GM23338 (cell line): ENCODE measurements around the gene JMJD1C. TPM values are rescaled to one million over a fixed set of nuclear protein-coding genes. Genes with fewer than 3 reads are reported as not detected.

ENCODE experiments used
- CREB1 ChIP-seq: fragments of 250-450 bp; sonication (Bioruptor Pico); IDR thresholded peaks from 2 replicates; pipeline ENCODE4 v1.5.0; 2020; ENCODE audit warnings: low read depth, mild to moderate bottlenecking, moderate library complexity
- EZH2phosphoT487 ChIP-seq: fragments of 200-600 bp; sonication (generic); IDR thresholded peaks from one replicate; pipeline ENCODE4 v1.8.1; 2018; ENCODE audit warnings: antibody characterized with exemption; ENCODE audit not compliant: unreplicated experiment
- NANOG ChIP-seq: IDR thresholded peaks from 2 replicates; pipeline ENCODE4 v1.6.1; 2016; ENCODE audit warnings: antibody characterized with exemption, borderline replicate concordance
- STAT1 ChIP-seq: IDR thresholded peaks from one replicate; pipeline ENCODE4 v1.6.1; 2016; ENCODE audit warnings: antibody characterized with exemption; ENCODE audit not compliant: unreplicated experiment
- ZNF114 ChIP-seq: fragments of 250-450 bp; sonication (Bioruptor Pico); IDR thresholded peaks from 2 replicates; pipeline ENCODE4 v1.5.0; 2020; ENCODE audit warnings: mild to moderate bottlenecking, moderate library complexity
- polyA plus RNA-seq: library from polyadenylated mRNA; unstranded; fragments of >200 nt; fragmentation: Nextera tagmentation; extraction: Ambion mirVana; gene quantifications from 2 replicates; pipeline ENCODE4 v1.2.1, GENCODE V29; 2016
- total RNA-seq: library from RNA; depleted of rRNA; stranded (reverse); fragments of >200 nt; shearing (Covaris generic); gene quantifications from 2 replicates; pipeline ENCODE4 v1.2.3, GENCODE V29; 2014
- TF ChIP-seq, protein P1 (sequence below): fragments of 250-450 bp; sonication (Bioruptor Pico); IDR thresholded peaks from 2 replicates; pipeline ENCODE4 v1.5.0; 2020; ENCODE audit warnings: mild to moderate bottlenecking, moderate library complexity
- TF ChIP-seq, protein P2 (sequence below), 2 experiments: fragments of 200-600 bp in 1 of 2; sonication (generic) in 1 of 2; conservative IDR thresholded peaks; 2 replicates each; pipeline versions ENCODE4 v1.5.1 to v1.6.1; 2016 to 2017; ENCODE audit warnings: antibody characterized with exemption in 2 of 2, low read depth in 2 of 2, mild to moderate bottlenecking in 2 of 2, moderate library complexity in 1 of 2
- TF ChIP-seq, protein P3 (sequence below): IDR thresholded peaks from 2 replicates; pipeline ENCODE4 v1.6.1; 2016; ENCODE audit warnings: antibody characterized with exemption

The JMJD1C gene
- total and polyA plus RNA-seq, 2 experiments from 2014 or later = 333 to 435 TPM

DNA sequence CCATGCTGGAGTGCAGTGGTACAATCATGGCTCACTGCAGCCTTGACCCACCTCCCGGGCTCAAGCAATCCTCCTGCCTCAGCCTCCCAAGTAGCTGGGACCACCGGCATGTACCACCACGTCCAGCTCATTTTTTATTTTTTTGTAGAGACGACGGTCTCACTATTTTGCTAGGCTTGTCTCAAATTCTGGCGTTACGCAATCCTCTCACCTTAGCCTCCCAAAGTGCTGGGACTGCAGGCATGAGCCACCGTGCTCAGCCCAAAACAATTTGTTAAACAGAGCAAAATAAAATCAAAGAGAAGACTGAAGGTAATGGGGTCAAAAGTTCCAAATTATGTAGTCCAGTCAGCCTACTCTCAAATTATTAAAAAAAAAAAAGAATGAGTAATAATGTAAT, 8.7 kb upstream of the JMJD1C start (continued):
- TF ChIP-seq, protein P1, sequence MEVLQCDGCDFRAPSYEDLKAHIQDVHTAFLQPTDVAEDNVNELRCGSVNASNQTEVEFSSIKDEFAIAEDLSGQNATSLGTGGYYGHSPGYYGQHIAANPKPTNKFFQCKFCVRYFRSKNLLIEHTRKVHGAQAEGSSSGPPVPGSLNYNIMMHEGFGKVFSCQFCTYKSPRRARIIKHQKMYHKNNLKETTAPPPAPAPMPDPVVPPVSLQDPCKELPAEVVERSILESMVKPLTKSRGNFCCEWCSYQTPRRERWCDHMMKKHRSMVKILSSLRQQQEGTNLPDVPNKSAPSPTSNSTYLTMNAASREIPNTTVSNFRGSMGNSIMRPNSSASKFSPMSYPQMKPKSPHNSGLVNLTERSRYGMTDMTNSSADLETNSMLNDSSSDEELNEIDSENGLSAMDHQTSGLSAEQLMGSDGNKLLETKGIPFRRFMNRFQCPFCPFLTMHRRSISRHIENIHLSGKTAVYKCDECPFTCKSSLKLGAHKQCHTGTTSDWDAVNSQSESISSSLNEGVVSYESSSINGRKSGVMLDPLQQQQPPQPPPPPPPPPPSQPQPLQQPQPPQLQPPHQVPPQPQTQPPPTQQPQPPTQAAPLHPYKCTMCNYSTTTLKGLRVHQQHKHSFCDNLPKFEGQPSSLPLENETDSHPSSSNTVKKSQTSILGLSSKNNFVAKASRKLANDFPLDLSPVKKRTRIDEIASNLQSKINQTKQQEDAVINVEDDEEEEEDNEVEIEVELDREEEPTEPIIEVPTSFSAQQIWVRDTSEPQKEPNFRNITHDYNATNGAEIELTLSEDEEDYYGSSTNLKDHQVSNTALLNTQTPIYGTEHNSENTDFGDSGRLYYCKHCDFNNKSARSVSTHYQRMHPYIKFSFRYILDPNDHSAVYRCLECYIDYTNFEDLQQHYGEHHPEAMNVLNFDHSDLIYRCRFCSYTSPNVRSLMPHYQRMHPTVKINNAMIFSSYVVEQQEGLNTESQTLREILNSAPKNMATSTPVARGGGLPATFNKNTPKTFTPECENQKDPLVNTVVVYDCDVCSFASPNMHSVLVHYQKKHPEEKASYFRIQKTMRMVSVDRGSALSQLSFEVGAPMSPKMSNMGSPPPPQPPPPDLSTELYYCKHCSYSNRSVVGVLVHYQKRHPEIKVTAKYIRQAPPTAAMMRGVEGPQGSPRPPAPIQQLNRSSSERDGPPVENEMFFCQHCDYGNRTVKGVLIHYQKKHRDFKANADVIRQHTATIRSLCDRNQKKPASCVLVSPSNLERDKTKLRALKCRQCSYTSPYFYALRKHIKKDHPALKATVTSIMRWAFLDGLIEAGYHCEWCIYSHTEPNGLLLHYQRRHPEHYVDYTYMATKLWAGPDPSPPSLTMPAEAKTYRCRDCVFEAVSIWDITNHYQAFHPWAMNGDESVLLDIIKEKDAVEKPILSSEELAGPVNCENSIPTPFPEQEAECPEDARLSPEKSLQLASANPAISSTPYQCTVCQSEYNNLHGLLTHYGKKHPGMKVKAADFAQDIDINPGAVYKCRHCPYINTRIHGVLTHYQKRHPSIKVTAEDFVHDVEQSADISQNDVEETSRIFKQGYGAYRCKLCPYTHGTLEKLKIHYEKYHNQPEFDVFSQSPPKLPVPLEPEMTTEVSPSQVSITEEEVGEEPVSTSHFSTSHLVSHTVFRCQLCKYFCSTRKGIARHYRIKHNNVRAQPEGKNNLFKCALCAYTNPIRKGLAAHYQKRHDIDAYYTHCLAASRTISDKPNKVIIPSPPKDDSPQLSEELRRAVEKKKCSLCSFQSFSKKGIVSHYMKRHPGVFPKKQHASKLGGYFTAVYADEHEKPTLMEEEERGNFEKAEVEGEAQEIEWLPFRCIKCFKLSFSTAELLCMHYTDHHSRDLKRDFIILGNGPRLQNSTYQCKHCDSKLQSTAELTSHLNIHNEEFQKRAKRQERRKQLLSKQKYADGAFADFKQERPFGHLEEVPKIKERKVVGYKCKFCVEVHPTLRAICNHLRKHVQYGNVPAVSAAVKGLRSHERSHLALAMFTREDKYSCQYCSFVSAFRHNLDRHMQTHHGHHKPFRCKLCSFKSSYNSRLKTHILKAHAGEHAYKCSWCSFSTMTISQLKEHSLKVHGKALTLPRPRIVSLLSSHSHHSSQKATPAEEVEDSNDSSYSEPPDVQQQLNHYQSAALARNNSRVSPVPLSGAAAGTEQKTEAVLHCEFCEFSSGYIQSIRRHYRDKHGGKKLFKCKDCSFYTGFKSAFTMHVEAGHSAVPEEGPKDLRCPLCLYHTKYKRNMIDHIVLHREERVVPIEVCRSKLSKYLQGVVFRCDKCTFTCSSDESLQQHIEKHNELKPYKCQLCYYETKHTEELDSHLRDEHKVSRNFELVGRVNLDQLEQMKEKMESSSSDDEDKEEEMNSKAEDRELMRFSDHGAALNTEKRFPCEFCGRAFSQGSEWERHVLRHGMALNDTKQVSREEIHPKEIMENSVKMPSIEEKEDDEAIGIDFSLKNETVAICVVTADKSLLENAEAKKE = no peak
- no peak for TF ChIP-seq NANOG
- TF ChIP-seq EZH2phosphoT487 = no peak
- TF ChIP-seq, protein P2, sequence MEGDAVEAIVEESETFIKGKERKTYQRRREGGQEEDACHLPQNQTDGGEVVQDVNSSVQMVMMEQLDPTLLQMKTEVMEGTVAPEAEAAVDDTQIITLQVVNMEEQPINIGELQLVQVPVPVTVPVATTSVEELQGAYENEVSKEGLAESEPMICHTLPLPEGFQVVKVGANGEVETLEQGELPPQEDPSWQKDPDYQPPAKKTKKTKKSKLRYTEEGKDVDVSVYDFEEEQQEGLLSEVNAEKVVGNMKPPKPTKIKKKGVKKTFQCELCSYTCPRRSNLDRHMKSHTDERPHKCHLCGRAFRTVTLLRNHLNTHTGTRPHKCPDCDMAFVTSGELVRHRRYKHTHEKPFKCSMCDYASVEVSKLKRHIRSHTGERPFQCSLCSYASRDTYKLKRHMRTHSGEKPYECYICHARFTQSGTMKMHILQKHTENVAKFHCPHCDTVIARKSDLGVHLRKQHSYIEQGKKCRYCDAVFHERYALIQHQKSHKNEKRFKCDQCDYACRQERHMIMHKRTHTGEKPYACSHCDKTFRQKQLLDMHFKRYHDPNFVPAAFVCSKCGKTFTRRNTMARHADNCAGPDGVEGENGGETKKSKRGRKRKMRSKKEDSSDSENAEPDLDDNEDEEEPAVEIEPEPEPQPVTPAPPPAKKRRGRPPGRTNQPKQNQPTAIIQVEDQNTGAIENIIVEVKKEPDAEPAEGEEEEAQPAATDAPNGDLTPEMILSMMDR (conservative IDR thresholded peaks at IDR 0.05; ENCODE audit: low read depth in 2 of 2) = no peak
- no peak for TF ChIP-seq ZNF114 (CRISPR knock-in tag)
- TF ChIP-seq, protein P3, sequence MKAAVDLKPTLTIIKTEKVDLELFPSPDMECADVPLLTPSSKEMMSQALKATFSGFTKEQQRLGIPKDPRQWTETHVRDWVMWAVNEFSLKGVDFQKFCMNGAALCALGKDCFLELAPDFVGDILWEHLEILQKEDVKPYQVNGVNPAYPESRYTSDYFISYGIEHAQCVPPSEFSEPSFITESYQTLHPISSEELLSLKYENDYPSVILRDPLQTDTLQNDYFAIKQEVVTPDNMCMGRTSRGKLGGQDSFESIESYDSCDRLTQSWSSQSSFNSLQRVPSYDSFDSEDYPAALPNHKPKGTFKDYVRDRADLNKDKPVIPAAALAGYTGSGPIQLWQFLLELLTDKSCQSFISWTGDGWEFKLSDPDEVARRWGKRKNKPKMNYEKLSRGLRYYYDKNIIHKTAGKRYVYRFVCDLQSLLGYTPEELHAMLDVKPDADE = no peak
- TF ChIP-seq STAT1 = no peak
- no peak for TF ChIP-seq CREB1
